Adipose tissue (tissue), 3 donors: ENCODE results near the gene ING3. TPM values are rescaled to one million over a fixed set of nuclear protein-coding genes. Genes with fewer than 3 reads are reported as not detected.
"Not testable (repeated sequence)": the region's sequence is repeated elsewhere in the genome, so short reads cannot be mapped to it uniquely, and the experiment has no call there.

Experiments used
- H3K27ac ChIP-seq: one replicate; pipeline ENCODE4 v1.5.1; 2013; ENCODE audit warnings: low read depth, low read length
- WGBS, 3 donors: extraction: QIAGEN DNeasy Blood & Tissue Kit; methylation state at CpG; one replicate each; pipeline ENCODE4 v1.1.7; 2013; 5-methylcytosine and 5-hydroxymethylcytosine counted together
- polyA plus RNA-seq, 3 donors: library from polyadenylated mRNA; stranded (reverse); fragments of 200-250 nt; gene quantifications; one replicate each; pipeline ENCODE4 v1.2.3, GENCODE V29; 2013
- donor health status: healthy with polysubstance abuse.
- donor health status: Bipolar disorder and iron deficiency.
- donor health status: healthy.

Gene ING3
- polyA plus RNA-seq, 3 donors: 9.1 to 13.5 (median 11.9) TPM

GRCh38 chr7:120996333-120996987 is 45.9 kb downstream of the ING3 start:
- WGBS, 3 donors: 74 to 83% (median 75%) methylated on average over 2 of the region's 2 CpGs
- no peak overlapping the region for H3K27ac ChIP-seq

- no peak overlapping the region for H3K27ac ChIP-seq
Observed at GRCh38 chr7:120996988-120997345, 46.4 kb downstream of the ING3 start.

GRCh38 chr7:120997882-120998474 is 47.4 kb downstream of the ING3 start:
- no peak overlapping the region for H3K27ac ChIP-seq
- 66 to 86% (median 71%) methylated on average over 7 of the region's 7 CpGs for WGBS, 3 donors

GRCh38 chr7:120998520-120998919 is 47.9 kb downstream of the ING3 start:
- 52 to 77% (median 60%) methylated on average over 1 of the region's 1 CpG for WGBS, 3 donors
- H3K27ac ChIP-seq: no peak overlapping the region

- WGBS, 3 donors: 70 to 83% (median 82%) methylated on average over 2 of the region's 2 CpGs
- H3K27ac ChIP-seq: no peak overlapping the region
Observed at GRCh38 chr7:120998996-120999565, 48.5 kb downstream of the ING3 start.

- no peak overlapping the region for H3K27ac ChIP-seq
- 61 to 70% (median 61%) methylated on average over 9 of the region's 9 CpGs for WGBS, 3 donors
Observed at GRCh38 chr7:121000081-121000983, 49.8 kb downstream of the ING3 start.

- no peak overlapping the region for H3K27ac ChIP-seq
- 75 to 86% (median 75%) methylated on average over 3 of the region's 3 CpGs for WGBS, 3 donors
Observed at GRCh38 chr7:121001234-121001906, 50.8 kb downstream of the ING3 start.

- H3K27ac ChIP-seq: no peak overlapping the region
- 49 to 56% (median 52%) methylated on average over 2 of the region's 2 CpGs for WGBS, 3 donors
Observed at GRCh38 chr7:121002048-121002756, 51.6 kb downstream of the ING3 start.

GRCh38 chr7:121002757-121003200 is 52.2 kb downstream of the ING3 start:
- WGBS, 3 donors: 77 to 85% (median 83%) methylated on average over 5 of the region's 5 CpGs
- no peak overlapping the region for H3K27ac ChIP-seq

GRCh38 chr7:121003986-121004685 is 53.6 kb downstream of the ING3 start:
- WGBS, 3 donors: 56 to 66% (median 65%) methylated on average over 5 of the region's 5 CpGs
- H3K27ac ChIP-seq: no peak overlapping the region

GRCh38 chr7:121005058-121005457 is 54.5 kb downstream of the ING3 start:
- WGBS, 3 donors: 92 to 97% (median 96%) methylated on average over 4 of the region's 4 CpGs
- H3K27ac ChIP-seq: not testable (repeated sequence)

GRCh38 chr7:121005996-121006584 is 55.5 kb downstream of the ING3 start:
- WGBS, 3 donors: 74 to 81% (median 78%) methylated on average over 4 of the region's 4 CpGs
- H3K27ac ChIP-seq: no peak overlapping the region

GRCh38 chr7:121006711-121007315 is 56.2 kb downstream of the ING3 start:
- WGBS, 3 donors: 63 to 79% (median 65%) methylated on average over 6 of the region's 6 CpGs
- no peak overlapping the region for H3K27ac ChIP-seq

GRCh38 chr7:121008816-121009215 is 58.2 kb downstream of the ING3 start:
- 67 to 88% (median 85%) methylated on average over 2 of the region's 2 CpGs for WGBS, 3 donors
- H3K27ac ChIP-seq: no peak overlapping the region

GRCh38 chr7:121011401-121011800 is 60.8 kb downstream of the ING3 start:
- 86 to 95% (median 89%) methylated on average over 1 of the region's 1 CpG for WGBS, 3 donors
- no peak overlapping the region for H3K27ac ChIP-seq

GRCh38 chr7:121012170-121012874 is 61.7 kb downstream of the ING3 start:
- WGBS, 3 donors: 84% methylated on average over 6 of the region's 6 CpGs
- no peak overlapping the region for H3K27ac ChIP-seq
